ENCODE measurements around the gene CX3CL1.

- TF ChIP-seq, protein P1, sequence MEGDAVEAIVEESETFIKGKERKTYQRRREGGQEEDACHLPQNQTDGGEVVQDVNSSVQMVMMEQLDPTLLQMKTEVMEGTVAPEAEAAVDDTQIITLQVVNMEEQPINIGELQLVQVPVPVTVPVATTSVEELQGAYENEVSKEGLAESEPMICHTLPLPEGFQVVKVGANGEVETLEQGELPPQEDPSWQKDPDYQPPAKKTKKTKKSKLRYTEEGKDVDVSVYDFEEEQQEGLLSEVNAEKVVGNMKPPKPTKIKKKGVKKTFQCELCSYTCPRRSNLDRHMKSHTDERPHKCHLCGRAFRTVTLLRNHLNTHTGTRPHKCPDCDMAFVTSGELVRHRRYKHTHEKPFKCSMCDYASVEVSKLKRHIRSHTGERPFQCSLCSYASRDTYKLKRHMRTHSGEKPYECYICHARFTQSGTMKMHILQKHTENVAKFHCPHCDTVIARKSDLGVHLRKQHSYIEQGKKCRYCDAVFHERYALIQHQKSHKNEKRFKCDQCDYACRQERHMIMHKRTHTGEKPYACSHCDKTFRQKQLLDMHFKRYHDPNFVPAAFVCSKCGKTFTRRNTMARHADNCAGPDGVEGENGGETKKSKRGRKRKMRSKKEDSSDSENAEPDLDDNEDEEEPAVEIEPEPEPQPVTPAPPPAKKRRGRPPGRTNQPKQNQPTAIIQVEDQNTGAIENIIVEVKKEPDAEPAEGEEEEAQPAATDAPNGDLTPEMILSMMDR (IDR thresholded peaks at IDR 0.05) = no peak
- TF ChIP-seq EP300 (IDR thresholded peaks at IDR 0.05) (no peak), POLR2A (IDR thresholded peaks at IDR 0.05) (no peak)
Observed at GRCh38 chr16:57387598-57388354, 15.5 kb downstream of the CX3CL1 start.

Measured in ovary (tissue), 3 donors.